ENCODE measurements around the gene ZNF337.
A peak's percentile ranks its signal among the peaks of the same experiment; 100 is the strongest.
"Not testable (repeated sequence)": the region's sequence is repeated elsewhere in the genome, so short reads cannot be mapped to it uniquely, and the experiment has no call there.

The ZNF337 gene

DNA sequence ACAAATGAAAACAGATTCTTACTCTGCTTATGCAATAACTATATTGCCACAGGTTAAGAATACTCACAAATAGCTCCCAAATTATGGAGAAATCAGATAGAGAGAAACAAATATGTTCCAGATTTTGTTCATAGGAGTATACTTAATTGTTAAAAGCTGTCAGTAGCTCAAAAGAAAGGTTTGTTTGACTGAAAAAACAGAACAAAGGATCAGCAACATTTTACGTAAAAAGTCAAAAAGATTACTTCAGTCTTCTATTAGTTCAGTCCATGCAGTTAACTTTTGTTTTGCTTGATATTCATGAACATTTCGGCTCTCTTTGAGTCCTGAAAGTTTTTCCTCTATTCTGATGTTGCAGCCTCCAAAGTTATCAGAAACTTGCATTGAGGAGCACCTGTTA lies 59.4 kb downstream of the ZNF337 start:
- H3K4me3 ChIP-seq (ENCODE audit: low read depth, low read length) = no peak overlapping the region
- DNase-seq (ENCODE audit: low read depth) = no peak
- TF ChIP-seq, protein P1, sequence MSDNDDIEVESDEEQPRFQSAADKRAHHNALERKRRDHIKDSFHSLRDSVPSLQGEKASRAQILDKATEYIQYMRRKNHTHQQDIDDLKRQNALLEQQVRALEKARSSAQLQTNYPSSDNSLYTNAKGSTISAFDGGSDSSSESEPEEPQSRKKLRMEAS (IDR thresholded peaks at IDR 0.05; ENCODE audit: low read depth, low read length) = no peak

DNA sequence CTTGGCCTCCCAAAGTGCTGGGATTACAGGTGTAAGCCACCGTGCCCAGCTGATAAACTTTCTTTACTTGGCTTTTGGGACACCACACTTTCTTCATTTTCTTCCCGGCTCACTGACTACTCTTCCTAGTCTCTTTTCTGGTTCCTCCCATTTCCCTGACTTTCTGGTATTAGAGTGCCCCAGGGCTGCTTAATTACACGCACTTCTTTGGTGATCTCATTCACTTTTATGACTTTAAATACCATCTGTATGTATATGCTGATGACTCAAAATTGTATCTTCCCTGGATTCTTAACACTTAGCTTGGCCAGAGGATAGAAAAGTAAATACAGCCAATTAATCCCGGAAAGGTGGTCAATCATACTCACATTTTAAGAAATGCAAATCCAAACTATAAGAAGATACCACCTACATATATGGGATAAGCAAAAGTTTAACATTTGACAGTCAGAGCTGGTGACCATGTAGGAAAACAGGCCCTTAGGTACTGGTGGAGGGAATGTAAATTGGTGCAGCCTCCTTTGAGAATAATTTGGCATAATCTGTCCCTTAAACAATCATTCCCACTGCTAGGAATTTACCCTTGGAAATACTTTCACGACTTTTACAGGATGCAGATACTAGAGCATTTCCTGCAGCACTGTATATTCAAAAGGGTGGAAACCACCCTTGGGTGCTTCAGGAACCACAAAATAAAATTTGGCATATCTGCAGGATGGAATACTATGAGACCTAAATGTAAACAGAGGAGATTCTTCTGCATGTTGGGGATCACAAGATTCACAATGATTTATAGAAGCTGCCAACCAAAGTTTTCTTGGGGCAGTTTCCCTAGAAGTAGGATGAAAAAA lies 63.5 kb downstream of the ZNF337 start:
- TF ChIP-seq, protein P1 (IDR thresholded peaks at IDR 0.05; ENCODE audit: low read depth, low read length) = no peak
- TF ChIP-seq, protein P2, sequence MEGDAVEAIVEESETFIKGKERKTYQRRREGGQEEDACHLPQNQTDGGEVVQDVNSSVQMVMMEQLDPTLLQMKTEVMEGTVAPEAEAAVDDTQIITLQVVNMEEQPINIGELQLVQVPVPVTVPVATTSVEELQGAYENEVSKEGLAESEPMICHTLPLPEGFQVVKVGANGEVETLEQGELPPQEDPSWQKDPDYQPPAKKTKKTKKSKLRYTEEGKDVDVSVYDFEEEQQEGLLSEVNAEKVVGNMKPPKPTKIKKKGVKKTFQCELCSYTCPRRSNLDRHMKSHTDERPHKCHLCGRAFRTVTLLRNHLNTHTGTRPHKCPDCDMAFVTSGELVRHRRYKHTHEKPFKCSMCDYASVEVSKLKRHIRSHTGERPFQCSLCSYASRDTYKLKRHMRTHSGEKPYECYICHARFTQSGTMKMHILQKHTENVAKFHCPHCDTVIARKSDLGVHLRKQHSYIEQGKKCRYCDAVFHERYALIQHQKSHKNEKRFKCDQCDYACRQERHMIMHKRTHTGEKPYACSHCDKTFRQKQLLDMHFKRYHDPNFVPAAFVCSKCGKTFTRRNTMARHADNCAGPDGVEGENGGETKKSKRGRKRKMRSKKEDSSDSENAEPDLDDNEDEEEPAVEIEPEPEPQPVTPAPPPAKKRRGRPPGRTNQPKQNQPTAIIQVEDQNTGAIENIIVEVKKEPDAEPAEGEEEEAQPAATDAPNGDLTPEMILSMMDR (IDR thresholded peaks at IDR 0.05; ENCODE audit: low read depth, low read length) = no peak
- no peak for TF ChIP-seq POLR2A (IDR thresholded peaks at IDR 0.05; ENCODE audit: extremely low read depth, insufficient read length)
- TF ChIP-seq MYC (IDR thresholded peaks at IDR 0.05; ENCODE audit: low read depth, low read length) = no peak
- DNase-seq (ENCODE audit: low read depth) = no peak
- no peak overlapping the region for H3K4me3 ChIP-seq (ENCODE audit: low read depth, low read length)

DNA sequence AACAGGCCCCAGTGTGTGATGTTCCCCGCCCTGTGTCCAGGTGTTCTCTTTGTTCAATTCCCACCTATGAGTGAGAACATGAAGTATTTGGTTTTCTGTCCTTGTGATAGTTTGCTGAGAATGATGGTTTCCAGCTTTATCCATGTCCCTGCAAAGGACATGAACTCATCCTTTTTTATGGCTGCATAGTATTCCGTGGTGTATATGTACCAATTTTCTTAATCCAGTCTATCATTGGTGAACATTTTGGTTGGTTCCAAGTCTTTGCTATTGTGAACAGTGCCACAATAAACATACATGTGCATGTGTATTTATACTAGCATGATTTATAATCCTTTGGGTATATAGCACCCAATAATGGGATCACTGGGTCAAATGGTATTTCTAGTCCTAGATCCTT lies 66.0 kb downstream of the ZNF337 start:
- H3K4me3 ChIP-seq (ENCODE audit: low read depth, low read length); DNase-seq (ENCODE audit: low read depth): not testable (repeated sequence)

DNA sequence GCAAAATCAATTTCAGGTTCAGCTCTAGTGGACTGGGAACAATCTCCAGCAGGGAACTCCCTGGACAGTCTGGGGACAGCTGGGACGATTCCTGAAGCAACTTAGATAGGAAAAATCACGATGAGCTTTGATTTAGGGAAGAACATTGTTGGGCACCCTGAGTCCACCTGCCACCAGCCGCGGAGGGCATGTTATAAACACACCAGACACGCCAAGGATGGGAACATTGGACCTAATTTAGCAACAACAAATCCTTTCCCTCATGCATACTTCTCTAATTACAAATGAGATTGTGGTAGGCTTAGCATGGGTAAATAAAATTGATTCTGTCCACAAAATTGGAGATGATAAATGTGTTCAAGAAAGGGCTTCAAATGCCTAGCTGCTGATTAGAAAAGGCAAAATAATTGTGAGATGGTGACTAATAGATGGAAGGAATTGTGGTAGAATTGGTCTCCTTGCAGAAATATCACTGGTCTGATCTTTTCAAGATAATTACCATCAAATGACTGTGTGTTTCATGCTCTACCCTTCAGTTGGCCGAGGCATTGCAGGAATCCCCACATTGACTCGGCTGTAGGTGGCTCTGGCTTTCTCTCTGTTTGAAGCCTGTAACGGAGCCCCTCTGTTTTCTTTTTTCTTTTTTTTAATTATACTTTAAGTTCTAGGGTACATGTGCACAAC lies 66.7 kb downstream of the ZNF337 start:
- H3K4me3 ChIP-seq (ENCODE audit: low read depth, low read length) = no peak overlapping the region
- TF ChIP-seq MYC (IDR thresholded peaks at IDR 0.05; ENCODE audit: low read depth, low read length) (no peak), POLR2A (IDR thresholded peaks at IDR 0.05; ENCODE audit: extremely low read depth, insufficient read length) (no peak)
- TF ChIP-seq, protein P1 (IDR thresholded peaks at IDR 0.05; ENCODE audit: low read depth, low read length) = no peak
- TF ChIP-seq, protein P2 (IDR thresholded peaks at IDR 0.05; ENCODE audit: low read depth, low read length) = no peak

DNA sequence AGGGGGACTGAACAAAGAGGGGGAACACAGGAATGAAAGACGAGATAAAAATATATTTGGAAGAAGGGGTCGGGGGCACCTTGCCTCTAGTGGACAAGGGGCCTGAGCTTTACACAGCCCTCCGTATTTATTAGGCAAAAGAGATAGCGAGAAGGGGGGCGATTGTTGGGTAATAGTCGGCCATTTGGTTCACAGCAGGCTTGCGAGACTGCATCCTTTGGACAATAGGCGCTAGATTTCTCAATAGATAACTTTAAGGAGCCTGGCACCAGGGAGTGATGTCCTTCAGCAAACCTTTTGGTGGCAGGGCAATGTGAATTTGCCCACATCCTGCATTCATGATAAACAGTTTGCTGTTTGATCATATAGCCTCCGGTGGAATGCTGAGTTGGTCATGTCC lies 69.9 kb downstream of the ZNF337 start:
- DNase-seq (ENCODE audit: low read depth) = peak; percentile 15
- TF ChIP-seq, protein P2 (IDR thresholded peaks at IDR 0.05; ENCODE audit: low read depth, low read length) = no peak
- TF ChIP-seq MYC (IDR thresholded peaks at IDR 0.05; ENCODE audit: low read depth, low read length) (no peak), POLR2A (IDR thresholded peaks at IDR 0.05; ENCODE audit: extremely low read depth, insufficient read length) (no peak)
- TF ChIP-seq, protein P1 (IDR thresholded peaks at IDR 0.05; ENCODE audit: low read depth, low read length) = no peak

More for the DNA sequence above, 66.7 kb downstream of the ZNF337 start:
- no peak for DNase-seq (ENCODE audit: low read depth)

DNA sequence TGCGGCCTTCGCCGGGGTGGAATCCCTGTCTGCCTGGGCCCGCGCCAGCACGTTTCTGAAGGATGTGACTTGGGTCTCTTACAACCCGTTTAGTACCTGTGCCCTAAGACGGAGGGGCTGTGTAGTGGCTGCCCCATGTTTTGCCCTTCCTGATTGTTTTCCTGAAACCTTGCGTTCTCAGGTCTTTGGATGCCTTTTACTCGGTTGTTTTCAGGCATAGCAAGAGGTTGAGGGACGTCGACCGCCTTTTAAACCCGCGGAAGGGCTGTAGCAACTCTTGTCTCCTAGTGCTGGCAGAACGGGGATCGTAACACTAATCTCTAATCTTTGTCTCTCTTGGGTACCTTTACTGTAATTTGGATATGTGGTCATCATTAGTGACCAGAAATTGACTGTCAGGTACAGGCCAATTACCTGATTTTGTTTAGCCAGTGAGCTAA lies 72.1 kb downstream of the ZNF337 start:
- DNase-seq (ENCODE audit: low read depth) = no peak
- TF ChIP-seq, protein P2 (IDR thresholded peaks at IDR 0.05; ENCODE audit: low read depth, low read length) = no peak
- TF ChIP-seq, protein P1 (IDR thresholded peaks at IDR 0.05; ENCODE audit: low read depth, low read length) = no peak; the same call in 1 of the 2 replicates
- H3K4me3 ChIP-seq (ENCODE audit: low read depth, low read length) = peak overlapping the region; percentile 81

More for the DNA sequence above, 69.9 kb downstream of the ZNF337 start:
- H3K4me3 ChIP-seq (ENCODE audit: low read depth, low read length) = no peak overlapping the region

Data from NB4 (cell line).